DOHH2 (cell line): ENCODE data around the gene CRY1.

Source experiments
- H3F3A ChIP-seq: fragments of 200-600 bp; sonication (generic), shearing (Covaris generic); 2 replicates; pipeline ENCODE4 v1.6.0; 2016; ENCODE audit warnings: antibody characterized with exemption, mild to moderate bottlenecking; ENCODE audit not compliant: control insufficient read depth, insufficient read depth
- H3K27ac ChIP-seq: fragments of 200-600 bp; sonication (generic); 2 replicates; pipeline ENCODE4 v1.5.1; 2014; ENCODE audit warnings: low read depth, mild to moderate bottlenecking, low read length, moderate library complexity
- H3K27me3 ChIP-seq: fragments of 200-600 bp; sonication (generic); 2 replicates; pipeline ENCODE4 v1.6.1; 2014; ENCODE audit warnings: mild to moderate bottlenecking, low read length, mixed read lengths; ENCODE audit not compliant: control insufficient read depth
- H3K36me3 ChIP-seq: fragments of 200-600 bp; sonication (generic); 2 replicates; pipeline ENCODE4 v1.6.1; 2014; ENCODE audit warnings: mild to moderate bottlenecking, low read length, moderate library complexity, mixed read lengths; ENCODE audit not compliant: control insufficient read depth
- H3K4me1 ChIP-seq: fragments of 200-600 bp; sonication (generic); 2 replicates; pipeline ENCODE4 v1.6.1; 2014; ENCODE audit warnings: mild to moderate bottlenecking, low read length, mixed read lengths; ENCODE audit not compliant: control insufficient read depth
- H3K4me2 ChIP-seq: fragments of 200-600 bp; sonication (generic); 2 replicates; pipeline ENCODE4 v1.6.0; 2014; ENCODE audit warnings: mild to moderate bottlenecking, low read length, moderate library complexity
- H3K4me3 ChIP-seq: fragments of 200-600 bp; sonication (generic); 2 replicates; pipeline ENCODE4 v1.5.1; 2014; ENCODE audit warnings: mild to moderate bottlenecking, low read length, mixed read lengths
- H3K79me2 ChIP-seq: fragments of 200-600 bp; sonication (generic); 2 replicates; pipeline ENCODE4 v1.6.1; 2014; ENCODE audit warnings: mild to moderate bottlenecking, low read length, mixed read lengths; ENCODE audit not compliant: control insufficient read depth
- H3K9me2 ChIP-seq: fragments of 200-600 bp; sonication (generic); replicated peaks from 2 replicates; pipeline ENCODE4 v1.6.1; 2014; ENCODE audit warnings: mild to moderate bottlenecking, low read length, mixed read lengths; ENCODE audit not compliant: control insufficient read depth
- H3K9me3 ChIP-seq: fragments of 200-600 bp; sonication (generic); 2 replicates; pipeline ENCODE4 v1.6.1; 2014; ENCODE audit warnings: antibody characterized with exemption, low read length, mixed read lengths; ENCODE audit not compliant: control insufficient read depth, insufficient read depth
- H4K20me1 ChIP-seq: fragments of 200-600 bp; sonication (generic); 2 replicates; pipeline ENCODE4 v1.6.0; 2014; ENCODE audit warnings: low read depth, mild to moderate bottlenecking, antibody characterized with exemption, low read length, moderate library complexity; ENCODE audit not compliant: control insufficient read depth, insufficient read depth
- CTCF ChIP-seq: fragments of 200-600 bp; sonication (generic); IDR thresholded peaks from one replicate; pipeline ENCODE4 v1.5.1; 2014; ENCODE audit warnings: antibody characterized with exemption, mild to moderate bottlenecking, low read depth, low read length; ENCODE audit not compliant: poor library complexity, severe bottlenecking
- EZH2phosphoT487 ChIP-seq: fragments of 200-600 bp; sonication (generic); IDR thresholded peaks from 2 replicates; pipeline ENCODE4 v1.6.1; 2017; ENCODE audit warnings: borderline replicate concordance, mild to moderate bottlenecking, antibody characterized with exemption, low read length, moderate library complexity, mixed read lengths

CRY1 gene

GRCh38 chr12:106981788-106982187, 111.6 kb downstream of the CRY1 start:
- Histone ChIP-seq H4K20me1 (no peaks in the 10 kb centered on the region), H3K36me3 (peaks cover 17% of the 10 kb centered on the region), H3K9me3 (no peaks in the 10 kb centered on the region), H3K27ac (no peak overlapping the region), H3K27me3 (no peaks in the 10 kb centered on the region), H3K4me3 (no peak overlapping the region), H3K9me2 (no peaks in the 10 kb centered on the region), H3K4me1 (peaks cover 9% of the 10 kb centered on the region), H3K4me2 (no peak overlapping the region), H3F3A (no peaks in the 10 kb centered on the region), H3K79me2 (peaks cover 13% of the 10 kb centered on the region)
- no peak for TF ChIP-seq CTCF

GRCh38 chr12:106980944-106981343, 112.4 kb downstream of the CRY1 start:
- Histone ChIP-seq H3K27me3 (no peaks in the 10 kb centered on the region), H3K4me1 (peaks cover 4% of the 10 kb centered on the region), H3K4me2 (no peak overlapping the region), H3K36me3 (peaks cover 21% of the 10 kb centered on the region), H3K4me3 (no peak overlapping the region), H3K9me3 (no peaks in the 10 kb centered on the region), H3K79me2 (peaks cover 6% of the 10 kb centered on the region), H4K20me1 (no peaks in the 10 kb centered on the region), H3K27ac (no peak overlapping the region), H3F3A (no peaks in the 10 kb centered on the region), H3K9me2 (no peaks in the 10 kb centered on the region)
- TF ChIP-seq EZH2phosphoT487 = no peak
- no peak for TF ChIP-seq CTCF

GRCh38 chr12:106978035-106978800, 115.1 kb downstream of the CRY1 start:
- Histone ChIP-seq H3K27ac (no peak overlapping the region), H3K27me3 (no peaks in the 10 kb centered on the region), H3K36me3 (peaks cover 16% of the 10 kb centered on the region), H3K9me2 (no peaks in the 10 kb centered on the region), H3K4me3 (no peak overlapping the region), H3K9me3 (no peaks in the 10 kb centered on the region), H3K4me1 (peaks cover 20% of the 10 kb centered on the region), H3K4me2 (no peak overlapping the region), H3K79me2 (peaks cover 8% of the 10 kb centered on the region; the same call in 1 of the 2 replicates), H3F3A (no peaks in the 10 kb centered on the region), H4K20me1 (no peaks in the 10 kb centered on the region)
- no peak for TF ChIP-seq CTCF
- no peak for TF ChIP-seq EZH2phosphoT487
